ENCODE measurements around the gene CACNA1D. TPM values are rescaled to one million over a fixed set of nuclear protein-coding genes. Genes with fewer than 3 reads are reported as not detected.

CACNA1D gene
- total RNA-seq, 1 donor from 2014 or later: 6.3 TPM

DNA sequence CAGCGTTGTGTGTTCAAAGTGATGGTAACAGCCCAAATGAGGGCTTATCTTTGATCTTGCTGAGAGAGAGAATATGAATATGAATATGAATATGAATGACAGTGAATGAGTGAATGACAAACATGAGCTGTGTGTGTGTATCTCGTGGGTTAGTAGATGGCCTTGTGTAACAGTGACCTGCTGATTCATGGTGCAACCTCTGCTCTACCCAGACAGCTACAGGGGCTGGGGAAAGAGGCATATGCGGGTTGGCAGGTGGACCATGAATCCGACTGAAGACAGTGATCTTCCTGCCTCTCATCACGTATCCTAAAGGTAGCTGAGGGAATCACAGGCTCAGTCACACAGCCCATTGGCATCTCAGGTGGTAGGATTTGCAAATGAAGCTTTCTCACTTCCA is 293.6 kb downstream of the CACNA1D start:
- Mint-ChIP-seq H3K4me1 (ENCODE audit: low read depth) (no peaks in the 10 kb centered on the region), H3K9me3 (ENCODE audit: low read depth) (no peaks in the 10 kb centered on the region), H3K27me3 (peaks cover 16% of the 10 kb centered on the region), H3K4me3 (ENCODE audit: low read depth) (no peak overlapping the region), H3K27ac (no peak overlapping the region), H3K36me3 (ENCODE audit: insufficient read depth) (no peaks in the 10 kb centered on the region)
- TF ChIP-seq, protein P1, sequence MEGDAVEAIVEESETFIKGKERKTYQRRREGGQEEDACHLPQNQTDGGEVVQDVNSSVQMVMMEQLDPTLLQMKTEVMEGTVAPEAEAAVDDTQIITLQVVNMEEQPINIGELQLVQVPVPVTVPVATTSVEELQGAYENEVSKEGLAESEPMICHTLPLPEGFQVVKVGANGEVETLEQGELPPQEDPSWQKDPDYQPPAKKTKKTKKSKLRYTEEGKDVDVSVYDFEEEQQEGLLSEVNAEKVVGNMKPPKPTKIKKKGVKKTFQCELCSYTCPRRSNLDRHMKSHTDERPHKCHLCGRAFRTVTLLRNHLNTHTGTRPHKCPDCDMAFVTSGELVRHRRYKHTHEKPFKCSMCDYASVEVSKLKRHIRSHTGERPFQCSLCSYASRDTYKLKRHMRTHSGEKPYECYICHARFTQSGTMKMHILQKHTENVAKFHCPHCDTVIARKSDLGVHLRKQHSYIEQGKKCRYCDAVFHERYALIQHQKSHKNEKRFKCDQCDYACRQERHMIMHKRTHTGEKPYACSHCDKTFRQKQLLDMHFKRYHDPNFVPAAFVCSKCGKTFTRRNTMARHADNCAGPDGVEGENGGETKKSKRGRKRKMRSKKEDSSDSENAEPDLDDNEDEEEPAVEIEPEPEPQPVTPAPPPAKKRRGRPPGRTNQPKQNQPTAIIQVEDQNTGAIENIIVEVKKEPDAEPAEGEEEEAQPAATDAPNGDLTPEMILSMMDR (IDR thresholded peaks at IDR 0.05; ENCODE audit: unreplicated experiment): no peak
- no peak for DNase-seq (ENCODE audit: low spot score, unreplicated experiment)

DNA sequence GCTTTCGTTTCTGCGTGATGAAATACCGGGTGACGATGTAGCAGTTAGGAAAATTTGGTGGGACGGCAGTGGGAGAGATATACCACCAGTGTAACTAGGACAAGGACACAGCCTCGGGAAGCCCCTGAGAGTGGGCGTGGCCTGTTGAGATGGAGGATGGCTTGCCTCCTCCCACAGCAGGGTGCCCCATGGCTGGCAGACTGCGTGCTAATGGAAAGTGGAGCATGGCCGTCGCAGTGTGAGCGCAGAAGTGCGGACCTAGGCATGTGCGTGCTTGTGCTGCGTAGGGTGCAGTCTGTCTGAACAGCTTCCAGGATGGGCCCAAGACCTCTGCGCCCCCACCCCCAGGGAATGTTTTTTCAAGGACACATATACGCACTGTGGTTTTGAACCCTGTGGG is 295.0 kb downstream of the CACNA1D start:
- no peak for DNase-seq (ENCODE audit: low spot score, unreplicated experiment)
- Mint-ChIP-seq H3K4me1 (ENCODE audit: low read depth) (no peaks in the 10 kb centered on the region), H3K36me3 (ENCODE audit: insufficient read depth) (no peaks in the 10 kb centered on the region), H3K27me3 (peaks cover 20% of the 10 kb centered on the region), H3K9me3 (ENCODE audit: low read depth) (no peaks in the 10 kb centered on the region), H3K4me3 (ENCODE audit: low read depth) (no peak overlapping the region), H3K27ac (no peak overlapping the region)
- TF ChIP-seq, protein P1 (IDR thresholded peaks at IDR 0.05; ENCODE audit: unreplicated experiment): no peak

DNA sequence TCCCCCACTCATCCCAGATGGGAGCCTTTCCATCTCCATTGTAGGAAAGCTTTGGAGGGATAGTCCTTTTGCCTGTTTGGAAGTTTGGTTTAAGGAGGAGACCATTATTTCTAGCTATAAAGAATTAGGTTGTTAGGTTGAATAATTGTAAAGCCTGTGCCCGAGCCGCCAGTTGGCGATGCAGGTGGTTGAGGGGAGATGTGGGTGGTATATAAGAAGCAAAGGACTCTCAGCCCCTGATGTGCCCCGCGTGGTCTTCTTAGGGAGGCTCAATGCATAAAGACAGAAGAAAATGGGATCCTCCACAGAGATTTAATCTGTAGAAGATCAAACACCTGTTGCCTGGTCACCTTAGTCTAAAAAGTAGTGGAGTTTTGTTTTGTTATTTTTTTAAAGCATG is 296.1 kb downstream of the CACNA1D start:
- H3K27me3 Mint-ChIP-seq: peaks cover 20% of the 10 kb centered on the region
- H3K4me3 Mint-ChIP-seq (ENCODE audit: low read depth): no peak overlapping the region
- no peaks in the 10 kb centered on the region for H3K36me3 Mint-ChIP-seq (ENCODE audit: insufficient read depth)
- TF ChIP-seq, protein P1 (IDR thresholded peaks at IDR 0.05; ENCODE audit: unreplicated experiment): no peak
- DNase-seq (ENCODE audit: low spot score, unreplicated experiment): no peak
- no peaks in the 10 kb centered on the region for H3K4me1 Mint-ChIP-seq (ENCODE audit: low read depth)
- no peak overlapping the region for H3K27ac Mint-ChIP-seq
- no peaks in the 10 kb centered on the region for H3K9me3 Mint-ChIP-seq (ENCODE audit: low read depth)

DNA sequence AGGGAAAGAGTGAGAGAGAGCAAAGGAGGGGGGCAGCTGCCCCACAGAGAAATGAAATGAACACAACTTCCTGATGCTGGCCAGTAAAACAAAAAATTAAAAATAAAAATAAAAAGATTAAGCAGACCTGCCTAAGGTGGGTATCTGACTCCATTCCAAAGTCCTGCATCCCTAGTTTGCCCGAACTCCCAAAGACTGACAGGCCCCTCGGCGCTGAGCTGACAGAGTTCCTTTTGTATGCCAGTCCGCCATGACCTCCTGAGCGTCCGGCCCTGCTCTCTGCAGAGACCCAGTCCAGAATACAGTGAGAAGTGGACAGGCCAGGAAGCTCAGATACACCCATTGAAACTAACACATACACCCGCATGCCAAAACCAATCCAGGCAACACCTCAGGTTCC is 296.9 kb downstream of the CACNA1D start:
- Mint-ChIP-seq H3K36me3 (ENCODE audit: insufficient read depth) (no peaks in the 10 kb centered on the region), H3K27me3 (peaks cover 20% of the 10 kb centered on the region), H3K4me3 (ENCODE audit: low read depth) (no peak overlapping the region), H3K9me3 (ENCODE audit: low read depth) (no peaks in the 10 kb centered on the region), H3K27ac (no peak overlapping the region), H3K4me1 (ENCODE audit: low read depth) (no peaks in the 10 kb centered on the region)
- no peak for DNase-seq (ENCODE audit: low spot score, unreplicated experiment)
- TF ChIP-seq, protein P1 (IDR thresholded peaks at IDR 0.05; ENCODE audit: unreplicated experiment): no peak

DNA sequence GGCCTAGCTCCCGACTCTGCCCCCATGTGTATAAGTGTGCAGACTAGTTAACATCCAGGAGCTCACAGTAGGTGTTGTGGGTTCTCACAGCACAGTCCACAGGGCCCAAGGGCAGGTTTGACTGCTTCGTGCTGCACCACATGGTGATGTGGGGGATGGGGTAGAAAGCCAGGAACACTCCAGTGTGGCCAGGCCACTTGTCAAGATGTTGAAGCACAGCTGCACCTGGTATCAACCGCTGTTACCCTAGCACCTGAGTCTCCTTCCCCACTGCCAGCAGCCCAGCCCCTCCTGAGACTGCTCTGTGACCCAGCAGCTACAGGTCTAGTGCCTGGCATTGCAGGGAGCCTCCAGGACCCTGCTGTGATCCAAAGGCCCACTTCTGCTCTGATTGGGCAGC is 298.5 kb downstream of the CACNA1D start:
- DNase-seq (ENCODE audit: low spot score, unreplicated experiment): no peak
- Mint-ChIP-seq H3K4me1 (ENCODE audit: low read depth) (no peaks in the 10 kb centered on the region), H3K27ac (no peak overlapping the region), H3K27me3 (peaks cover 19% of the 10 kb centered on the region), H3K36me3 (ENCODE audit: insufficient read depth) (no peaks in the 10 kb centered on the region), H3K9me3 (ENCODE audit: low read depth) (no peaks in the 10 kb centered on the region), H3K4me3 (ENCODE audit: low read depth) (no peak overlapping the region)
- TF ChIP-seq, protein P1 (IDR thresholded peaks at IDR 0.05; ENCODE audit: unreplicated experiment): no peak

All from progenitor cell of endocrine pancreas (in vitro differentiated cells).